Lung (tissue), 12 donors: ENCODE measurements around the gene TRIB2. TPM values are rescaled to one million over a fixed set of nuclear protein-coding genes. Genes with fewer than 3 reads are reported as not detected.

Experiments used
- ATAC-seq: fragments of 200-7000 bp; cut with Tn5 transposase; one replicate; pipeline ENCODE4 v1.9.1; 2020; ENCODE audit warnings: moderate number of reproducible peaks; ENCODE audit not compliant: insufficient read depth, low FRiP score
- DNase-seq, 3 donors: peaks; one replicate each; pipeline ENCODE4 v3.0.0-alpha.2; 2013 to 2017
- H3K27ac ChIP-seq, 2 donors: one replicate each; pipeline ENCODE4 v1.5.1; 2013; ENCODE audit warnings: mild to moderate bottlenecking in 2 of 2, moderate library complexity in 2 of 2, control low read depth in 1 of 2, inconsistent platforms in 1 of 2, low read depth in 1 of 2, low read length in 1 of 2
- H3K27me3 ChIP-seq, 3 donors: one replicate each; pipeline ENCODE4 v1.5.1; 2013; ENCODE audit warnings: low read length in 2 of 3; ENCODE audit not compliant: control insufficient read depth in 3 of 3, insufficient read depth in 3 of 3
- H3K36me3 ChIP-seq, 4 donors: one replicate each; pipeline ENCODE4 v1.5.1; 2013; ENCODE audit warnings: low read length in 4 of 4, mild to moderate bottlenecking in 1 of 4, moderate library complexity in 1 of 4; ENCODE audit not compliant: control insufficient read depth in 4 of 4, insufficient read depth in 4 of 4
- H3K4me1 ChIP-seq, 5 donors: one replicate each; pipeline ENCODE4 v1.5.1; 2013; ENCODE audit warnings: low read length in 5 of 5, mild to moderate bottlenecking in 2 of 5, moderate library complexity in 1 of 5; ENCODE audit not compliant: control insufficient read depth in 5 of 5, insufficient read depth in 5 of 5
- H3K4me3 ChIP-seq: one replicate; pipeline ENCODE4 v1.5.1; 2013; ENCODE audit warnings: mild to moderate bottlenecking, control low read depth, moderate library complexity
- H3K9ac ChIP-seq, 2 donors: one replicate each; pipeline ENCODE4 v1.5.1; 2013; ENCODE audit warnings: low read length in 2 of 2, control low read depth in 1 of 2; ENCODE audit not compliant: insufficient read depth in 1 of 2
- H3K9me3 ChIP-seq, 4 donors: one replicate each; pipeline ENCODE4 v1.5.1; 2013; ENCODE audit warnings: low read length in 3 of 4, mild to moderate bottlenecking in 1 of 4, moderate library complexity in 1 of 4; ENCODE audit not compliant: control insufficient read depth in 4 of 4, insufficient read depth in 3 of 4
- WGBS, 2 donors: extraction: QIAGEN DNeasy Blood & Tissue Kit; methylation state at CpG; one replicate each; pipeline ENCODE4 v1.1.7; 2013; 5-methylcytosine and 5-hydroxymethylcytosine counted together
- polyA plus RNA-seq, 2 donors: library from polyadenylated mRNA; stranded (reverse); fragments of 200-250 nt; gene quantifications; one replicate each; pipeline ENCODE4 v1.2.1, GENCODE V29; 2013
- total RNA-seq, 2 donors: library from RNA; depleted of rRNA in 1 of 2; stranded (reverse); fragments of >200 nt in 1 of 2; gene quantifications; one replicate each; pipeline ENCODE4 v1.2.1, GENCODE V29; 2014 to 2021
- TF ChIP-seq, protein P1 (sequence below): IDR thresholded peaks from 2 replicates; pipeline ENCODE4 v1.5.1; 2012; ENCODE audit warnings: mild to moderate bottlenecking; ENCODE audit errors: control extremely low read depth, extremely low read depth
- donor health status: control.
- donor health status: control.
- donor health status: Bipolar disorder and iron deficiency.
- donor health status: healthy.
- donor health status: DM: yes; HTN: yes; CAD: no.

Gene TRIB2
- total and polyA plus RNA-seq, 4 donors = 21.3 to 83.6 (median 38.5) TPM

DNA sequence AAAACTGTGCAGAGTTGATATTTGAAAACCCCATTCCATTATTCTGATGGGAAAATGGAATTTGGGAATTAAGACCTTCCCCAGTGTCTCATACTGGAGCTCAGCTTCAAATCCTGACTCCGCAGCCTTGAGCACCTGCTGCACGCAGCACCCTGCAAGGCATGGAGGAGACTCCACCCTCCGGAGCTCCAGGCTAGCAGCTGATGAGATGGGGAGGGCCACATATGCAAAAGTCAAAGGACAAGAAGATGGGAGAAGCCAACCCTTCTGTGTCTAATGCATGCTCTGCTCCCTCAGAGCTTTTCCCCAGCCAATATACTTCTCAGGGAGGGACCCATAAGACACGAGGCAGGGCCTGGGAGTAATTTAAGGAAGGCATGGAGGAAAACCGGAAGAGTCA, 34.7 kb upstream of the TRIB2 start:
- no peaks in the 10 kb centered on the region for H3K27me3 ChIP-seq
- H3K4me3 ChIP-seq = no peak overlapping the region
- no peak for ATAC-seq
- H3K9me3 ChIP-seq = peaks cover 0 to 4% (median 0%) of the 10 kb centered on the region in 4 donors
- no peak for DNase-seq
- H3K9ac ChIP-seq = no peak overlapping the region
- H3K4me1 ChIP-seq = peaks cover 0 to 15% (median 2%) of the 10 kb centered on the region in 5 donors
- TF ChIP-seq, protein P1, sequence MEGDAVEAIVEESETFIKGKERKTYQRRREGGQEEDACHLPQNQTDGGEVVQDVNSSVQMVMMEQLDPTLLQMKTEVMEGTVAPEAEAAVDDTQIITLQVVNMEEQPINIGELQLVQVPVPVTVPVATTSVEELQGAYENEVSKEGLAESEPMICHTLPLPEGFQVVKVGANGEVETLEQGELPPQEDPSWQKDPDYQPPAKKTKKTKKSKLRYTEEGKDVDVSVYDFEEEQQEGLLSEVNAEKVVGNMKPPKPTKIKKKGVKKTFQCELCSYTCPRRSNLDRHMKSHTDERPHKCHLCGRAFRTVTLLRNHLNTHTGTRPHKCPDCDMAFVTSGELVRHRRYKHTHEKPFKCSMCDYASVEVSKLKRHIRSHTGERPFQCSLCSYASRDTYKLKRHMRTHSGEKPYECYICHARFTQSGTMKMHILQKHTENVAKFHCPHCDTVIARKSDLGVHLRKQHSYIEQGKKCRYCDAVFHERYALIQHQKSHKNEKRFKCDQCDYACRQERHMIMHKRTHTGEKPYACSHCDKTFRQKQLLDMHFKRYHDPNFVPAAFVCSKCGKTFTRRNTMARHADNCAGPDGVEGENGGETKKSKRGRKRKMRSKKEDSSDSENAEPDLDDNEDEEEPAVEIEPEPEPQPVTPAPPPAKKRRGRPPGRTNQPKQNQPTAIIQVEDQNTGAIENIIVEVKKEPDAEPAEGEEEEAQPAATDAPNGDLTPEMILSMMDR = no peak
- no peak overlapping the region for H3K27ac ChIP-seq
- H3K36me3 ChIP-seq = no peaks in the 10 kb centered on the region
- 88 to 91% methylated on average over 5 of the region's 5 CpGs for WGBS, 2 donors

DNA sequence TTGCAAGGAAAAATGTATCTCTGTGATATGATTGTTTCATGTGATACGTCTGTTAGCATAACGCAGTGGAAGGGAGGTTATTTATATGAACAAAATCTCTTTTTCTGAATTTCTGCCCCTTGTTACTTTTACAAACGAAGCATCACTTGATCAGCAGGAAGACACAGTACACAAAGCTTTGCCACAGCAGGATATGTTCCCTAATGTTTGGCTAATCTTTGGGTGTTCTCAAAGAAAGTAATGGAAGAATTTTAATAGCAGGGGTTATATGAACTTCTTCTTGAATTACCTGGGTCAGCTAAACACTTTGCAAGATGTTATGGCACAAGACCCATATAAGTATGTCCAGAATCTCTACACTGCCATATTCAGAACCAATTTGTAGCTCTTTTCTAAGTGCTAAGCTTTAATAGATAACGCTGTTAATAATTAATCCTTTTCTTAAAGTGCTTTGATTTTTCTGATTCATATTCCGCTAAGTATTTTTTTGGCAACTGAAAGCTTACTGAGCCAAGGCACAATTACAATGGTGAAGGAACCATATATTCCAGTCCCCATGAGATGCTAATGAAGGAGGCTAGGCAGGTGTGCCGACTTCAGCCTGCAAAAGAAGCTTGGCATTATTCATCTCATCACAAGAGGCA, 33.2 kb upstream of the TRIB2 start:
- TF ChIP-seq, protein P1 = no peak
- Histone ChIP-seq H3K4me1 (peaks cover 0 to 15% (median 2%) of the 10 kb centered on the region in 5 donors), H3K4me3 (no peak overlapping the region), H3K27ac (no peak overlapping the region), H3K9ac (no peak overlapping the region), H3K27me3 (no peaks in the 10 kb centered on the region), H3K9me3 (peaks cover 0 to 4% (median 0%) of the 10 kb centered on the region in 4 donors), H3K36me3 (no peaks in the 10 kb centered on the region)
- no peak for DNase-seq
- WGBS, 2 donors = 84 to 86% methylated on average over 6 of the region's 6 CpGs
- no peak for ATAC-seq

DNA sequence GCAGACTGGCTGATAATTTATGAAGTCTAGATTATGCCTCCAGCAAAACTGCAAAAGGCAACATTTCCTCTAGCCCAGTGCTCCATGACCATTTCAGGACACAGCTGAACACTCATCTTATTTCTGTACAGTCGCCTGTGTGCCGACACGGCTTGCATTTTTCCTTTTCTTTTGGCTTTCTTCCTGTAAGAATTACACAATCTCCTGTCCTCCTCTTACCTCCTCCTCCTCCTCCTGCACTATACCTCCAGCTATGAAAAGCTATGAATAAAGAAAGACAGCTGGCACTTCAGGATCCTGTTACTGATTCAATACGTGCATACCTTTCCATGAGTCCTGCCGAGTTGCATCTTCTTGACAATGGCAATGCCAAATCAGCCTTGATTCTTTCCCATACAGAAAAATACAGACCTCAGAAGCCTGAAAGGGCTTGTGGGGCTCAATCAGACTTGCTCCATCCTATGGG, 32.2 kb upstream of the TRIB2 start:
- Histone ChIP-seq H3K36me3 (no peaks in the 10 kb centered on the region), H3K9me3 (peaks cover 0 to 4% (median 0%) of the 10 kb centered on the region in 4 donors), H3K4me1 (peaks cover 0 to 15% (median 2%) of the 10 kb centered on the region in 5 donors), H3K27ac (no peak overlapping the region), H3K4me3 (no peak overlapping the region), H3K27me3 (no peaks in the 10 kb centered on the region), H3K9ac (peak overlapping the region in 1 of 2 donors; percentile 7)
- DNase-seq (peak in 2 of 3 donors; percentile 47 to 68), ATAC-seq (peak; percentile 60)
- TF ChIP-seq, protein P1 = no peak
- 37 to 39% methylated on average over 5 of the region's 5 CpGs for WGBS, 2 donors
